Stomach (tissue), 9 donors: Measurements from ENCODE around the gene MRPL42. TPM values are rescaled to one million over a fixed set of nuclear protein-coding genes. Genes with fewer than 3 reads are reported as not detected.
"Not testable (repeated sequence)": the region's sequence is repeated elsewhere in the genome, so short reads cannot be mapped to it uniquely, and the experiment has no call there.

Experiments
- DNase-seq, 2 donors: peaks; one replicate each; pipeline versions ENCODE4 v3.0.0 to v3.0.0-alpha.2; 2013 to 2019
- H3K27ac ChIP-seq, 5 donors: fragments of 200-600 bp in 4 of 5; sonication (generic) in 4 of 5; one replicate each; pipeline ENCODE4 v1.5.1; 2013 to 2019; ENCODE audit warnings: mild to moderate bottlenecking in 1 of 5, moderate library complexity in 1 of 5
- H3K27me3 ChIP-seq, 3 donors: fragments of 200-600 bp; sonication (generic); one replicate each; pipeline ENCODE4 v1.5.1; 2017 to 2019; ENCODE audit warnings: mixed run types in 1 of 3
- H3K36me3 ChIP-seq, 4 donors: fragments of 200-600 bp; sonication (generic); 1 replicate in 3 of 4; 2 replicates in 1 of 4; pipeline ENCODE4 v1.5.1; 2016 to 2019
- H3K4me1 ChIP-seq, 4 donors: fragments of 200-600 bp; sonication (generic); one replicate each; pipeline ENCODE4 v1.5.1; 2016 to 2019
- H3K4me3 ChIP-seq, 4 donors: fragments of 200-600 bp; sonication (generic) in 3 of 4; one replicate each; pipeline ENCODE4 v1.5.1; 2016 to 2019; ENCODE audit warnings: mild to moderate bottlenecking in 1 of 4
- H3K9me3 ChIP-seq, 4 donors: fragments of 200-600 bp; sonication (generic); one replicate each; pipeline ENCODE4 v1.5.1; 2016 to 2019
- EP300 ChIP-seq: sonication (generic); formaldehyde crosslinking; IDR thresholded peaks from one replicate; pipeline ENCODE4 v1.6.1; 2017; ENCODE audit warnings: antibody characterized with exemption
- POLR2A ChIP-seq, 4 donors: fragments of 450-650 bp; IDR thresholded peaks; one replicate each; pipeline ENCODE4 v1.6.1; 2016; ENCODE audit warnings: antibody characterized with exemption in 4 of 4, control low read depth in 2 of 4, mild to moderate bottlenecking in 1 of 4, moderate library complexity in 1 of 4
- POLR2AphosphoS5 ChIP-seq, 3 donors: sonication (generic); formaldehyde crosslinking; IDR thresholded peaks; one replicate each; pipeline ENCODE4 v1.6.1; 2016; ENCODE audit warnings: antibody characterized with exemption in 3 of 3
- WGBS, 5 donors: extraction: QIAGEN DNeasy Blood & Tissue Kit in 3 of 5; methylation state at CpG; one replicate each; pipeline versions ENCODE4 v1.1.5 to v1.1.7; 2013 to 2018; 5-methylcytosine and 5-hydroxymethylcytosine counted together
- intact Hi-C: fragments of 100-400 bp; cut with DNase I; formaldehyde crosslinking; loops from one replicate; pipeline ENCODE4 v1.15.1; 2023; ENCODE audit warnings: low total_unique reads
- polyA plus RNA-seq, 3 donors: library from polyadenylated mRNA; stranded (reverse); fragments of 200-250 nt; gene quantifications; one replicate each; pipeline ENCODE4 v1.2.3, GENCODE V29; 2013
- total RNA-seq, 5 donors: library from RNA; depleted of rRNA; stranded (reverse); fragments of >200 nt; gene quantifications; one replicate each; pipeline versions ENCODE4 v1.1.0 to v1.2.3, GENCODE V29; 2014 to 2016
- TF ChIP-seq, protein P1 (sequence below), 7 experiments: fragments of 450-650 bp in 4 of 7; fragments of 200-600 bp in 3 of 7; sonication (generic) in 3 of 7; IDR thresholded peaks; one replicate each; pipeline ENCODE4 v1.5.1; 2016 to 2019; ENCODE audit warnings: antibody characterized with exemption in 7 of 7, control low read depth in 2 of 7, mild to moderate bottlenecking in 1 of 7
- donor health status: healthy with polysubstance abuse.
- donor health status: Bipolar disorder and iron deficiency.
- donor health status: healthy.

The MRPL42 gene
- total and polyA plus RNA-seq, 8 donors = 3.5 to 90.1 (median 31.2) TPM

GRCh38 chr12:93476555-93476954, 9.2 kb downstream of the MRPL42 start:
- no peaks in the 10 kb centered on the region for H3K9me3 ChIP-seq
- TF ChIP-seq POLR2A (IDR thresholded peaks at IDR 0.05) (no peak), EP300 (no peak), POLR2AphosphoS5 (IDR thresholded peaks at IDR 0.05) (no peak)
- TF ChIP-seq, protein P1, sequence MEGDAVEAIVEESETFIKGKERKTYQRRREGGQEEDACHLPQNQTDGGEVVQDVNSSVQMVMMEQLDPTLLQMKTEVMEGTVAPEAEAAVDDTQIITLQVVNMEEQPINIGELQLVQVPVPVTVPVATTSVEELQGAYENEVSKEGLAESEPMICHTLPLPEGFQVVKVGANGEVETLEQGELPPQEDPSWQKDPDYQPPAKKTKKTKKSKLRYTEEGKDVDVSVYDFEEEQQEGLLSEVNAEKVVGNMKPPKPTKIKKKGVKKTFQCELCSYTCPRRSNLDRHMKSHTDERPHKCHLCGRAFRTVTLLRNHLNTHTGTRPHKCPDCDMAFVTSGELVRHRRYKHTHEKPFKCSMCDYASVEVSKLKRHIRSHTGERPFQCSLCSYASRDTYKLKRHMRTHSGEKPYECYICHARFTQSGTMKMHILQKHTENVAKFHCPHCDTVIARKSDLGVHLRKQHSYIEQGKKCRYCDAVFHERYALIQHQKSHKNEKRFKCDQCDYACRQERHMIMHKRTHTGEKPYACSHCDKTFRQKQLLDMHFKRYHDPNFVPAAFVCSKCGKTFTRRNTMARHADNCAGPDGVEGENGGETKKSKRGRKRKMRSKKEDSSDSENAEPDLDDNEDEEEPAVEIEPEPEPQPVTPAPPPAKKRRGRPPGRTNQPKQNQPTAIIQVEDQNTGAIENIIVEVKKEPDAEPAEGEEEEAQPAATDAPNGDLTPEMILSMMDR (IDR thresholded peaks at IDR 0.05) = no peak
- peaks cover 0 to 8% (median 0%) of the 10 kb centered on the region in 4 donors for H3K4me1 ChIP-seq
- peaks cover 33 to 90% (median 86%) of the 10 kb centered on the region in 4 donors for H3K36me3 ChIP-seq
- no peak for DNase-seq
- H3K4me3 ChIP-seq = no peak overlapping the region
- H3K27ac ChIP-seq = no peak overlapping the region
- intact Hi-C loops = no loop called here
- no peaks in the 10 kb centered on the region for H3K27me3 ChIP-seq

- H3K27me3 ChIP-seq = no peaks in the 10 kb centered on the region
- TF ChIP-seq POLR2A (IDR thresholded peaks at IDR 0.05) (no peak), POLR2AphosphoS5 (IDR thresholded peaks at IDR 0.05) (no peak), EP300 (no peak)
- TF ChIP-seq, protein P1 (IDR thresholded peaks at IDR 0.05) = no peak
- H3K9me3 ChIP-seq = no peaks in the 10 kb centered on the region
- H3K4me3 ChIP-seq = no peak overlapping the region
- no peak overlapping the region for H3K27ac ChIP-seq
- peaks cover 38 to 96% (median 94%) of the 10 kb centered on the region in 4 donors for H3K36me3 ChIP-seq
- H3K4me1 ChIP-seq = peaks cover 0 to 9% (median 4%) of the 10 kb centered on the region in 4 donors
- 93 to 99% (median 97%) methylated on average over 5 of the region's 5 CpGs for WGBS, 5 donors
- intact Hi-C loops = no loop called here
- DNase-seq = no peak
These were observed 15.4 kb downstream of the MRPL42 start for GRCh38 chr12:93482721-93483120.

- intact Hi-C loops = no loop called here
- 88 to 94% (median 88%) methylated on average over 4 of the region's 4 CpGs for WGBS, 5 donors
- Histone ChIP-seq H3K9me3 (no peaks in the 10 kb centered on the region), H3K27me3 (no peaks in the 10 kb centered on the region), H3K4me3 (no peak overlapping the region), H3K36me3 (peaks cover 35 to 96% (median 94%) of the 10 kb centered on the region in 4 donors), H3K4me1 (peaks cover 0 to 9% (median 4%) of the 10 kb centered on the region in 4 donors), H3K27ac (no peak overlapping the region)
- DNase-seq = no peak
- TF ChIP-seq, protein P1 (IDR thresholded peaks at IDR 0.05) = no peak
- TF ChIP-seq EP300 (no peak), POLR2AphosphoS5 (IDR thresholded peaks at IDR 0.05) (no peak), POLR2A (IDR thresholded peaks at IDR 0.05) (no peak)
These were observed 16.0 kb downstream of the MRPL42 start for GRCh38 chr12:93483151-93483807.

DNA sequence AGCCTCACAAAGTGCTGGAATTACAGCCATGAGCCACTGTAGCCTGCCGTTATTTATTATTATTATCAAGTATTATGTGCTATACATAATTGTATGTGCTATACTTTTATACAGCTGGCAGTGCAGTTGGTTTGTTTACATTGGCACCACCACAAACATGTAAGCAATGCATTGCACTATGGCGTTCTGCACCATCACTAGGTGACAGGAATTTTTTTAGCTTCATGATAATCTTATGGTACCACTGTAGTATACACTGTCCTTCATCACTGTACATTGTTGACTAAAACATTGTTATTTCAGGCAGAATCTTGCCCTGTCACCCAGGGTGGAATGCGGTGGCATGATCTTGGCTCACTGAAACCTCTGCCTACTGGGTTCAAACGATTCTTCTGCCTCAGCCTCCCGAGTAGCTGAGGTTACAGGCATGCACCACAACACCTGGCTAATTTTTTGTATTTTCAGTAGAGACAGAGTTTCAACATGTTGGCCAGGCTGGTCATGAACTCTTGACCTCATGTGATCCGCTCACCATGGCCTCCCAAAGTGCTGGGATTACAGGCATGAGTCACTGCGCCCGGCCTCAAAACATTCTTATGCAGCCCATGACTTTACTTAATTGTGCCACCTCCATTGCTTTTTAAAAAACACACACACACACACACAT, 17.1 kb downstream of the MRPL42 start:
- H3K27me3 ChIP-seq = no peaks in the 10 kb centered on the region
- peaks cover 0 to 9% (median 4%) of the 10 kb centered on the region in 4 donors for H3K4me1 ChIP-seq
- no peak overlapping the region for H3K4me3 ChIP-seq
- intact Hi-C loops = no loop called here
- 70 to 80% (median 73%) methylated on average over 8 of the region's 8 CpGs for WGBS, 5 donors
- H3K27ac ChIP-seq = no peak overlapping the region
- no peak for TF ChIP-seq POLR2A (IDR thresholded peaks at IDR 0.05)
- TF ChIP-seq, protein P1 (IDR thresholded peaks at IDR 0.05) = no peak
- no peak for TF ChIP-seq POLR2AphosphoS5 (IDR thresholded peaks at IDR 0.05)
- no peak for TF ChIP-seq EP300
- peaks cover 35 to 96% (median 94%) of the 10 kb centered on the region in 4 donors for H3K36me3 ChIP-seq
- no peak for DNase-seq
- no peaks in the 10 kb centered on the region for H3K9me3 ChIP-seq

GRCh38 chr12:93492808-93493207, 25.5 kb downstream of the MRPL42 start:
- H3K9me3 ChIP-seq, intact Hi-C loops: not testable (repeated sequence)

More at GRCh38 chr12:93492808-93493207, 25.5 kb downstream of the MRPL42 start:
- H3K36me3 ChIP-seq = peaks cover 9 to 70% (median 62%) of the 10 kb centered on the region in 4 donors
- H3K27ac ChIP-seq, H3K4me1 ChIP-seq, H3K4me3 ChIP-seq, DNase-seq, H3K27me3 ChIP-seq: not testable (repeated sequence)
- no CpG with 5 or more reads among the region's 1 CpG for WGBS, 5 donors
